Thymus (tissue), 11 donors: ENCODE data around the gene TNS3. TPM values are rescaled to one million over a fixed set of nuclear protein-coding genes. Genes with fewer than 3 reads are reported as not detected.

Source experiments
- DNase-seq, 9 donors: peaks; one replicate each; pipeline ENCODE4 v3.0.0-alpha.2; 2013; ENCODE audit warnings: low spot score in 9 of 9, low read depth in 6 of 9, missing footprints in 1 of 9
- H3K27ac ChIP-seq, 2 donors: one replicate each; pipeline ENCODE4 v1.5.1; 2013; ENCODE audit warnings: control low read depth in 1 of 2, low read depth in 1 of 2, low read length in 1 of 2, mild to moderate bottlenecking in 1 of 2, moderate library complexity in 1 of 2
- H3K27me3 ChIP-seq, 2 donors: one replicate each; pipeline ENCODE4 v1.5.1; 2013; ENCODE audit warnings: low read length in 1 of 2; ENCODE audit not compliant: control insufficient read depth in 2 of 2, insufficient read depth in 1 of 2
- H3K36me3 ChIP-seq, 2 donors: one replicate each; pipeline ENCODE4 v1.5.1; 2013; ENCODE audit warnings: low read length in 1 of 2, mild to moderate bottlenecking in 1 of 2, moderate library complexity in 1 of 2; ENCODE audit not compliant: control insufficient read depth in 2 of 2, insufficient read depth in 2 of 2
- H3K4me1 ChIP-seq, 2 donors: one replicate each; pipeline ENCODE4 v1.5.1; 2013; ENCODE audit warnings: low read length in 2 of 2; ENCODE audit not compliant: control insufficient read depth in 2 of 2, insufficient read depth in 2 of 2
- H3K4me3 ChIP-seq, 2 donors: one replicate each; pipeline ENCODE4 v1.5.1; 2013; ENCODE audit warnings: low read length in 2 of 2, control low read depth in 1 of 2, mild to moderate bottlenecking in 1 of 2
- H3K9me3 ChIP-seq, 2 donors: one replicate each; pipeline ENCODE4 v1.5.1; 2013; ENCODE audit warnings: low read length in 1 of 2, mild to moderate bottlenecking in 1 of 2; ENCODE audit not compliant: control insufficient read depth in 2 of 2, insufficient read depth in 1 of 2
- WGBS: extraction: QIAGEN DNeasy Blood & Tissue Kit; methylation state at CpG from one replicate; pipeline ENCODE4 v1.1.7; 2013; 5-methylcytosine and 5-hydroxymethylcytosine counted together
- polyA plus RNA-seq: library from polyadenylated mRNA; stranded (reverse); fragments of 200-250 nt; gene quantifications from one replicate; pipeline ENCODE4 v1.2.3, GENCODE V29; 2013
- total RNA-seq: library from RNA; stranded (reverse); fragments of 120-200 nt; gene quantifications from one replicate; pipeline ENCODE4 v1.2.4, GENCODE V29; 2013
- donor health status: healthy.

The TNS3 gene
- total and polyA plus RNA-seq, 2 donors: 5.9 to 6.2 TPM

GRCh38 chr7:47259682-47260081, 322.2 kb downstream of the TNS3 start:
- Histone ChIP-seq H3K27me3 (peaks cover 0 to 3% of the 10 kb centered on the region in 2 donors), H3K9me3 (no peaks in the 10 kb centered on the region), H3K27ac (no peak overlapping the region), H3K4me1 (peaks cover 0 to 6% of the 10 kb centered on the region in 2 donors), H3K36me3 (no peaks in the 10 kb centered on the region), H3K4me3 (no peak overlapping the region)
- WGBS: 95% methylated on average over 2 of the region's 2 CpGs
- DNase-seq: no peak

- H3K4me1 ChIP-seq: peaks cover 0 to 12% of the 10 kb centered on the region in 2 donors
- H3K27me3 ChIP-seq: peaks cover 2 to 9% of the 10 kb centered on the region in 2 donors
- no peaks in the 10 kb centered on the region for H3K9me3 ChIP-seq
- WGBS: 94% methylated on average over 2 of the region's 2 CpGs
- no peak for DNase-seq
- H3K36me3 ChIP-seq: no peaks in the 10 kb centered on the region
- H3K4me3 ChIP-seq: no peak overlapping the region
- no peak overlapping the region for H3K27ac ChIP-seq
These were observed 323.1 kb downstream of the TNS3 start for GRCh38 chr7:47258798-47259197.

GRCh38 chr7:47256016-47256415, 325.9 kb downstream of the TNS3 start:
- H3K27me3 ChIP-seq: peaks cover 5 to 17% of the 10 kb centered on the region in 2 donors
- H3K4me3 ChIP-seq: no peak overlapping the region
- H3K27ac ChIP-seq: no peak overlapping the region
- WGBS: 70% methylated on average over 4 of the region's 4 CpGs
- no peaks in the 10 kb centered on the region for H3K36me3 ChIP-seq
- peaks cover 0 to 12% of the 10 kb centered on the region in 2 donors for H3K4me1 ChIP-seq
- no peaks in the 10 kb centered on the region for H3K9me3 ChIP-seq
- DNase-seq: no peak

- Histone ChIP-seq H3K27me3 (peaks cover 5 to 17% of the 10 kb centered on the region in 2 donors), H3K4me1 (peaks cover 0 to 12% of the 10 kb centered on the region in 2 donors), H3K27ac (no peak overlapping the region), H3K4me3 (no peak overlapping the region), H3K36me3 (no peaks in the 10 kb centered on the region), H3K9me3 (no peaks in the 10 kb centered on the region)
- 95% methylated on average over 3 of the region's 3 CpGs for WGBS
- DNase-seq: no peak
These were observed 326.5 kb downstream of the TNS3 start for GRCh38 chr7:47255441-47255840.

- no peak overlapping the region for H3K27ac ChIP-seq
These were observed 326.9 kb downstream of the TNS3 start for GRCh38 chr7:47255007-47255406.

GRCh38 chr7:47254081-47254977, 327.6 kb downstream of the TNS3 start:
- no peaks in the 10 kb centered on the region for H3K9me3 ChIP-seq
- peaks cover 0 to 12% of the 10 kb centered on the region in 2 donors for H3K4me1 ChIP-seq
- no peaks in the 10 kb centered on the region for H3K36me3 ChIP-seq
- peaks cover 5 to 17% of the 10 kb centered on the region in 2 donors for H3K27me3 ChIP-seq
- peak overlapping the region in 1 of 2 donors; percentile 68 for H3K27ac ChIP-seq
- peak in 8 of 9 donors; percentile 17 to 71 (median 45) for DNase-seq
- 3% methylated on average over 64 of the region's 64 CpGs for WGBS
- peak overlapping the region; percentile 36 to 41 for H3K4me3 ChIP-seq

More at GRCh38 chr7:47255007-47255406, 326.9 kb downstream of the TNS3 start:
- Histone ChIP-seq H3K36me3 (no peaks in the 10 kb centered on the region), H3K4me3 (no peak overlapping the region), H3K9me3 (no peaks in the 10 kb centered on the region), H3K4me1 (peaks cover 0 to 12% of the 10 kb centered on the region in 2 donors), H3K27me3 (peaks cover 5 to 17% of the 10 kb centered on the region in 2 donors)
- DNase-seq: no peak
- whole genome bisulfite sequencing: 91% methylated on average over 7 of the region's 7 CpGs

GRCh38 chr7:47253650-47254080, 328.2 kb downstream of the TNS3 start:
- H3K27ac ChIP-seq: peak overlapping the region in 1 of 2 donors; percentile 68
- H3K27me3 ChIP-seq: peaks cover 5 to 17% of the 10 kb centered on the region in 2 donors
- no peaks in the 10 kb centered on the region for H3K9me3 ChIP-seq
- H3K36me3 ChIP-seq: no peaks in the 10 kb centered on the region
- peaks cover 0 to 12% of the 10 kb centered on the region in 2 donors for H3K4me1 ChIP-seq
- peak overlapping the region; percentile 36 to 41 for H3K4me3 ChIP-seq
- 23% methylated on average over 14 of the region's 14 CpGs for whole genome bisulfite sequencing
- peak in 2 of 9 donors; percentile 6 to 14 for DNase-seq

- 94% methylated on average over 5 of the region's 5 CpGs for WGBS
- H3K4me1 ChIP-seq: peaks cover 0 to 12% of the 10 kb centered on the region in 2 donors
- H3K9me3 ChIP-seq: no peaks in the 10 kb centered on the region
These were observed 329.2 kb downstream of the TNS3 start for GRCh38 chr7:47252675-47253074.

GRCh38 chr7:47249361-47249760, 332.6 kb downstream of the TNS3 start:
- Histone ChIP-seq H3K27ac (no peak overlapping the region), H3K27me3 (peaks cover 5 to 14% of the 10 kb centered on the region in 2 donors), H3K36me3 (no peaks in the 10 kb centered on the region), H3K4me1 (peaks cover 0 to 4% of the 10 kb centered on the region in 2 donors), H3K4me3 (no peak overlapping the region), H3K9me3 (no peaks in the 10 kb centered on the region)
- 94% methylated on average over 2 of the region's 2 CpGs for WGBS
- no peak for DNase-seq

More at GRCh38 chr7:47252675-47253074, 329.2 kb downstream of the TNS3 start:
- H3K27ac ChIP-seq: no peak overlapping the region
- H3K4me3 ChIP-seq: no peak overlapping the region
- no peaks in the 10 kb centered on the region for H3K36me3 ChIP-seq
- DNase-seq: no peak
- peaks cover 5 to 17% of the 10 kb centered on the region in 2 donors for H3K27me3 ChIP-seq
